GM23338 (cell line): Measurements from ENCODE around the gene PPIAL4G.
"Not testable (repeated sequence)": the region's sequence is repeated elsewhere in the genome, so short reads cannot be mapped to it uniquely, and the experiment has no call there.

Source experiments
- CREB1 ChIP-seq: fragments of 250-450 bp; sonication (Bioruptor Pico); IDR thresholded peaks from 2 replicates; pipeline ENCODE4 v1.5.0; 2020; ENCODE audit warnings: low read depth, mild to moderate bottlenecking, moderate library complexity
- EZH2phosphoT487 ChIP-seq: fragments of 200-600 bp; sonication (generic); IDR thresholded peaks from one replicate; pipeline ENCODE4 v1.8.1; 2018; ENCODE audit warnings: antibody characterized with exemption; ENCODE audit not compliant: unreplicated experiment

DNA sequence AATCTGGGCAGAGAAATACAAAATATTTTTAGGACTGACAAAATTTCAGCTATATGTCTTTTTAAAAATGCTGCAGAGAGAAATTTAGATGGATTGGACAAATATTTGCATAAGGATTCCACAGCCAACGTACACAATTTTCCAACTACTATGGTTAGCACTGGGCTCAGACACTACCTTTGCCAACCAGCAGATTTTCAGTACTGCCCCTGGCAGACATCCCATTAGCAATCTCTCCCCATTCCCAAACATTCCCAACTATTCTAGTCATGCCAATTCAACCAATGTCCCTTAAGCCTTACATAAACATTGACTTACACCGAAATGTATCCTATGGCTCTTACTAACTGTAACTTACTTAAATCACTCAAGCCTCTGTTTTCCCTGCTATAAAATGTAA is 30.3 kb downstream of the PPIAL4G start:
- not testable (repeated sequence) for TF ChIP-seq CREB1 (CRISPR knock-in tag); EZH2phosphoT487
